Uterus (tissue), 2 donors: ENCODE measurements around the gene KDM4F.

ENCODE experiments used
- CTCF ChIP-seq, 4 experiments: fragments of 200-600 bp in 2 of 4; fragments of 450-650 bp in 2 of 4; sonication (generic) in 2 of 4; IDR thresholded peaks; one replicate each; pipeline ENCODE4 v1.5.1; 2016 to 2019; ENCODE audit warnings: antibody characterized with exemption in 4 of 4, mild to moderate bottlenecking in 2 of 4, moderate library complexity in 1 of 4
- POLR2A ChIP-seq, 2 donors: fragments of 450-650 bp; IDR thresholded peaks; one replicate each; pipeline ENCODE4 v1.6.1; 2016; ENCODE audit warnings: antibody characterized with exemption in 2 of 2, mild to moderate bottlenecking in 1 of 2, moderate library complexity in 1 of 2

DNA sequence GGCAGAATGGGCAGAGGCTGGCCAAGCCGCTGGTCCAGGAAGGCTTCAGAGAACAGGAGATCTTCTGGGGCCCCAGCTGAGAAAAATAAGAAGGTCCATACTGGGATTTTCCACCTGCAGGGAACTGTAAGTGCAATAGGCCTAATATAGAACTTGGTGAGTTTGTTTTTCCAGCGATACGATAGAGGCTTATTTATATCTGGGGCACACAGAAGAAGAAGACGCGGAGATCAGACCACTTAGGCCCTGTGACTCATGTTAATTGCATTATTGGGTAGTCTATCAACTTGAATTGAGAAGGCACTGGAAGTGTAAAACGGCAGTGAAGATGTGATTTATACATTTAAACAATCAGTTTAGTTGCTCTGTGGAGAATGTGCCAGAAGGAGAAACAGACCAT, 9.8 kb downstream of the KDM4F start:
- TF ChIP-seq CTCF (IDR thresholded peaks at IDR 0.05): no peak
- no peak for TF ChIP-seq POLR2A (IDR thresholded peaks at IDR 0.05)
